H1 (cell line): ENCODE results near the gene CYBA. TPM values are rescaled to one million over a fixed set of nuclear protein-coding genes. Genes with fewer than 3 reads are reported as not detected.
A peak's percentile ranks its signal among the peaks of the same experiment; 100 is the strongest.

ENCODE experiments used
- CTCF ChIA-PET: fragments of 300-600 bp; sonication (Branson Sonifier 250); formaldehyde crosslinking; loops from one replicate; lab custom pipeline; 2021; ENCODE audit not compliant: partially characterized antibody; lab: Charles Lee
- POLR2A ChIA-PET: fragments of 300-600 bp; sonication (Branson Sonifier 250); formaldehyde crosslinking; loops from one replicate; lab custom pipeline; 2021; ENCODE audit warnings: inconsistent platforms; ENCODE audit not compliant: partially characterized antibody; lab: Charles Lee
- DNase-seq, 2 experiments: peaks; one replicate each; pipeline versions ENCODE4 v3.0.0 to v3.0.0-alpha.2; 2010 to 2022; ENCODE audit warnings: low spot score in 2 of 2, low read depth in 1 of 2, mixed read lengths in 1 of 2
- FAIRE-seq: peaks from 2 replicates; lab custom pipeline; 2011; peaks lifted over from hg19 to GRCh38; lab: Jason Lieb, UNC
- H2AFZ ChIP-seq: 2 replicates; pipeline ENCODE4 v1.8.1; 2012; ENCODE audit warnings: low read length, inconsistent platforms
- H2AK5ac ChIP-seq: 2 replicates; pipeline ENCODE4 v1.6.1; 2013; ENCODE audit warnings: low read depth, low read length
- H2BK120ac ChIP-seq: replicated peaks from 2 replicates; pipeline ENCODE3; 2013; ENCODE audit warnings: low read depth, low read length, inconsistent platforms
- H2BK12ac ChIP-seq: 2 replicates; pipeline ENCODE4 v1.6.1; 2013; ENCODE audit warnings: low read depth, low read length
- H2BK15ac ChIP-seq: 2 replicates; pipeline ENCODE4 v1.6.1; 2013; ENCODE audit warnings: low read length
- H2BK20ac ChIP-seq: 2 replicates; pipeline ENCODE4 v1.6.1; 2013; ENCODE audit warnings: low read length
- H2BK5ac ChIP-seq: 2 replicates; pipeline ENCODE4 v1.6.1; 2013; ENCODE audit warnings: low read depth, low read length
- H3K14ac ChIP-seq: 2 replicates; pipeline ENCODE4 v1.6.1; 2013; ENCODE audit warnings: inconsistent platforms; ENCODE audit not compliant: insufficient read length
- H3K18ac ChIP-seq: 2 replicates; pipeline ENCODE4 v1.6.1; 2013; ENCODE audit warnings: low read length; ENCODE audit errors: extremely low read depth
- H3K23ac ChIP-seq: 2 replicates; pipeline ENCODE4 v1.6.1; 2013; ENCODE audit warnings: inconsistent platforms; ENCODE audit not compliant: insufficient read length
- H3K23me2 ChIP-seq: 2 replicates; pipeline ENCODE4 v1.6.1; 2013; ENCODE audit warnings: low read depth, low read length
- H3K27ac ChIP-seq: 2 replicates; pipeline ENCODE4 v1.6.1; 2011; ENCODE audit warnings: low read depth, low read length, inconsistent platforms
- H3K27me3 ChIP-seq, 4 experiments: replicated peaks in 1 of 4; 1 replicate in 1 of 4; 2 replicates in 3 of 4; pipeline versions ENCODE4 v1.6.1 to v1.8.1; 2011 to 2013; ENCODE audit warnings: low read length in 3 of 4, mild to moderate bottlenecking in 3 of 4, inconsistent platforms in 2 of 4, mixed read lengths in 2 of 4, moderate library complexity in 1 of 4; ENCODE audit not compliant: control insufficient read depth in 3 of 4, insufficient read depth in 3 of 4; ENCODE audit errors: extremely low read depth in 1 of 4
- H3K36me3 ChIP-seq, 4 experiments: 2 replicates each; pipeline versions ENCODE4 v1.6.1 to v1.8.1; 2011 to 2013; ENCODE audit warnings: mild to moderate bottlenecking in 4 of 4, low read length in 3 of 4, moderate library complexity in 2 of 4, control low read depth in 1 of 4, inconsistent platforms in 1 of 4; ENCODE audit not compliant: insufficient read depth in 4 of 4, control insufficient read depth in 2 of 4
- H3K4ac ChIP-seq: replicated peaks from 2 replicates; pipeline ENCODE3; 2013; ENCODE audit warnings: low read length, low read depth, mixed read lengths, inconsistent platforms; ENCODE audit not compliant: insufficient read length
- H3K4me1 ChIP-seq, 4 experiments: replicated peaks in 1 of 4; 1 replicate in 1 of 4; 2 replicates in 3 of 4; pipeline versions ENCODE4 v1.6.1 to v1.8.1; 2011 to 2013; ENCODE audit warnings: low read length in 3 of 4, inconsistent platforms in 2 of 4, mixed read lengths in 1 of 4; ENCODE audit not compliant: insufficient read depth in 4 of 4, control insufficient read depth in 3 of 4
- H3K4me2 ChIP-seq, 2 experiments: 2 replicates each; pipeline versions ENCODE4 v1.6.1 to v1.8.1; 2011 to 2013; ENCODE audit warnings: low read depth in 2 of 2, low read length in 2 of 2, control low read depth in 1 of 2, inconsistent platforms in 1 of 2, mild to moderate bottlenecking in 1 of 2; ENCODE audit not compliant: insufficient read depth in 1 of 2
- H3K4me3 ChIP-seq, 4 experiments: fragments of 200-600, 300-600 bp in 1 of 4; sonication (generic), shearing (Covaris generic), sonication (Bioruptor Twin) in 1 of 4; 2 replicates each; pipeline versions ENCODE4 v1.5.1 to v1.8.1; 2011 to 2016; ENCODE audit warnings: low read length in 4 of 4, low read depth in 3 of 4, control low read depth in 2 of 4, inconsistent platforms in 2 of 4, mild to moderate bottlenecking in 2 of 4, mixed read lengths in 1 of 4, moderate library complexity in 1 of 4; ENCODE audit not compliant: insufficient read depth in 2 of 4; ENCODE audit errors: extremely low read depth in 1 of 4
- H3K56ac ChIP-seq: replicated peaks from 2 replicates; pipeline ENCODE3; 2013; ENCODE audit warnings: low read depth, mild to moderate bottlenecking, mixed read lengths, low read length, inconsistent platforms; ENCODE audit not compliant: insufficient read length
- H3K79me1 ChIP-seq: 2 replicates; pipeline ENCODE4 v1.6.1; 2013; ENCODE audit warnings: low read depth, low read length, control low read depth
- H3K79me2 ChIP-seq, 2 experiments: 2 replicates each; pipeline versions ENCODE4 v1.6.1 to v1.8.1; 2012 to 2013; ENCODE audit warnings: low read length in 2 of 2, mild to moderate bottlenecking in 2 of 2, inconsistent platforms in 1 of 2; ENCODE audit not compliant: insufficient read depth in 2 of 2, control insufficient read depth in 1 of 2
- H3K9ac ChIP-seq, 4 experiments: replicated peaks in 1 of 4; 1 replicate in 1 of 4; 2 replicates in 3 of 4; pipeline versions ENCODE4 v1.6.1 to v1.8.1; 2011 to 2013; ENCODE audit warnings: low read depth in 3 of 4, low read length in 3 of 4, control low read depth in 2 of 4, mild to moderate bottlenecking in 2 of 4, moderate library complexity in 2 of 4, inconsistent platforms in 1 of 4; ENCODE audit errors: extremely low read depth in 1 of 4
- H3K9me3 ChIP-seq, 2 experiments: 2 replicates each; pipeline versions ENCODE4 v1.6.1 to v1.8.1; 2012 to 2013; ENCODE audit warnings: mild to moderate bottlenecking in 2 of 2, moderate library complexity in 2 of 2, control low read depth in 1 of 2, inconsistent platforms in 1 of 2, low read depth in 1 of 2, low read length in 1 of 2, mixed read lengths in 1 of 2; ENCODE audit not compliant: insufficient read depth in 2 of 2
- H4K20me1 ChIP-seq, 2 experiments: replicated peaks in 1 of 2; 2 replicates each; pipeline versions ENCODE3 to v1.8.1; 2011 to 2013; ENCODE audit warnings: inconsistent platforms in 2 of 2, low read length in 2 of 2, mild to moderate bottlenecking in 1 of 2; ENCODE audit not compliant: insufficient read depth in 2 of 2, control insufficient read depth in 1 of 2
- H4K5ac ChIP-seq: 2 replicates; pipeline ENCODE4 v1.6.1; 2013; ENCODE audit warnings: low read length, low read depth, mixed read lengths, inconsistent platforms; ENCODE audit not compliant: insufficient read length
- H4K8ac ChIP-seq: 2 replicates; pipeline ENCODE4 v1.8.0; 2013; ENCODE audit warnings: mild to moderate bottlenecking, moderate library complexity, low read length, inconsistent platforms; ENCODE audit not compliant: insufficient read depth; ENCODE audit errors: extremely low read depth
- H4K91ac ChIP-seq: replicated peaks from 2 replicates; pipeline ENCODE3; 2013; ENCODE audit warnings: low read length, mixed read lengths, inconsistent platforms; ENCODE audit not compliant: insufficient read length
- CBX5 ChIP-seq: fragments of 300-800, 300-1000 bp; sonication (generic); IDR thresholded peaks from 2 replicates; pipeline ENCODE4 v1.7.1; 2016; ENCODE audit warnings: antibody characterized with exemption, low read length, low read depth
- CBX8 ChIP-seq: fragments of 300-800, 300-1000 bp; sonication (generic); IDR thresholded peaks from 2 replicates; pipeline ENCODE4 v1.7.1; 2016; ENCODE audit warnings: low read depth, low read length, borderline replicate concordance
- CHD2 ChIP-seq: IDR thresholded peaks from 2 replicates; pipeline ENCODE4 v1.6.1; 2012; ENCODE audit warnings: low read length, improper control_type of control experiment
- CTBP2 ChIP-seq: IDR thresholded peaks from 2 replicates; pipeline ENCODE4 v1.7.0; 2011; ENCODE audit warnings: borderline replicate concordance, mild to moderate bottlenecking, moderate library complexity, mixed read lengths, low read length; ENCODE audit not compliant: insufficient read depth, insufficient read length
- GTF2F1 ChIP-seq: IDR thresholded peaks from 2 replicates; pipeline ENCODE4 v1.6.1; 2012; ENCODE audit warnings: low read depth, low read length, improper control_type of control experiment, borderline replicate concordance
- JUND ChIP-seq: IDR thresholded peaks from 2 replicates; pipeline ENCODE4 v1.6.1; 2011; ENCODE audit warnings: mild to moderate bottlenecking, improper control_type of control experiment, low read length
- RBBP5 ChIP-seq: IDR thresholded peaks from 2 replicates; pipeline ENCODE4 v1.7.1; 2012; ENCODE audit warnings: low read depth, mild to moderate bottlenecking, inconsistent platforms, low read length, moderate library complexity, borderline replicate concordance
- RNF2 ChIP-seq: fragments of 200-900, 300-1000 bp; sonication (generic); IDR thresholded peaks from 2 replicates; pipeline ENCODE4 v1.7.1; 2016; ENCODE audit warnings: borderline replicate concordance, low read depth, mild to moderate bottlenecking, antibody characterized with exemption, low read length; ENCODE audit not compliant: poor library complexity, severe bottlenecking; ENCODE audit errors: missing control alignments
- SIN3A ChIP-seq, 2 experiments: IDR thresholded peaks in 1 of 2; conservative IDR thresholded peaks in 1 of 2; 2 replicates each; pipeline ENCODE4 v1.6.1; 2011 to 2012; ENCODE audit warnings: low read length in 2 of 2, improper control_type of control experiment in 1 of 2, low read depth in 1 of 2, mild to moderate bottlenecking in 1 of 2
- SP4 ChIP-seq: IDR thresholded peaks from 2 replicates; pipeline ENCODE4 v1.6.1; 2012; ENCODE audit warnings: low read length, inconsistent platforms
- TEAD4 ChIP-seq: IDR thresholded peaks from 2 replicates; pipeline ENCODE4 v1.6.1; 2012; ENCODE audit warnings: low read depth, low read length, inconsistent platforms, mixed read lengths
- YY1 ChIP-seq: IDR thresholded peaks from 2 replicates; pipeline ENCODE4 v1.6.1; 2011; ENCODE audit warnings: low read depth, mild to moderate bottlenecking, low read length
- WGBS, 2 experiments: shearing (Covaris generic) in 1 of 2; methylation state at CpG; one replicate each; pipeline versions ENCODE4 v1.1.6 to v1.1.7; 2013 to 2015; ENCODE audit warnings: low lambda C conversion rate in 2 of 2, mixed read lengths in 2 of 2, inconsistent platforms in 1 of 2, low coverage in 1 of 2, missing lambda C conversion rate in 1 of 2; ENCODE audit not compliant: insufficient replicate concordance in 2 of 2, insufficient coverage in 1 of 2, insufficient read length in 1 of 2; ENCODE audit errors: extremely low coverage in 1 of 2, missing lambda C conversion rate in 1 of 2; 5-methylcytosine and 5-hydroxymethylcytosine counted together
- polyA plus RNA-seq, 7 experiments: library from polyadenylated mRNA; depleted of rRNA in 3 of 7; stranded (reverse) in 5 of 7; unstranded in 2 of 7; fragments of >200 nt in 5 of 7; fragments of 200-250 nt in 2 of 7; gene quantifications; 1 replicate in 5 of 7; 2 replicates in 1 of 7; 4 replicates in 1 of 7; pipeline versions ENCODE4 v1.2.1 to v1.2.3, GENCODE V29; 2011 to 2013; ENCODE audit warnings: missing spikeins in 2 of 7, mixed read lengths in 2 of 7
- total RNA-seq: library from RNA; stranded (reverse); fragmentation: NEBNext Ultra II Directional; extraction: Animal tissue kit (Norgen Biotek cat#: 25700); gene quantifications from 2 replicates; pipeline ENCODE4 v1.2.1, GENCODE V29; 2021

CYBA gene
- total and polyA plus RNA-seq, 2 of the 8 experiments (the other 6 are each of a cell fraction or from before 2014, with no cell fraction given): 136 to 254 TPM

DNA sequence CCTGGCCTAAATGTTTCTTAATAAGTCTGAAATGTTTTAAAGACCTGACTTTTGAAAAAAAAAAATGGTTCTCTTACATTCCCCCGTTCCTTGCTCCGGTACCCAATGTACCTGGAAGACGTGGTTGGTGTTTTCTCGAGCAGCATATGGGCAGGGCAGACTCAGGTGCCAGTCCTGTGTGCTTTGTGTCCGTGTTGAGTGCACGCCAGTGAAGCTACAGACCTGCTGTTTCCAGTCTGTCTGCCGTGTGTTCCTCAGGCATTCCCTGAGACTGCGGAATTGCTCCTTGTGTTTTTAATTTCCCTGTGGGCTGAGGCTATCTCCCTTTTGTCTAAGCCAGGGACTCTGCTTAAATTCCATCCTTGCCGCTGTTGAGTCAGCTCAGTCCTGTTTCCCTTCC lies 24.2 kb downstream of the CYBA start:
- no peak overlapping the region for H4K8ac ChIP-seq
- H4K91ac ChIP-seq: no peak overlapping the region
- H3K79me1 ChIP-seq: no peaks in the 10 kb centered on the region; the same call in 1 of the 2 replicates
- H2BK15ac ChIP-seq: no peak overlapping the region
- no peak overlapping the region for H4K5ac ChIP-seq
- DNase-seq (no peak), FAIRE-seq (no peak)
- H2AK5ac ChIP-seq: no peak overlapping the region
- H3K23me2 ChIP-seq: no peaks in the 10 kb centered on the region
- no peak overlapping the region for H2BK20ac ChIP-seq
- H2BK120ac ChIP-seq: no peak overlapping the region
- H3K79me2 ChIP-seq: no peaks in the 10 kb centered on the region
- no peak overlapping the region for H3K56ac ChIP-seq
- no peak overlapping the region for H3K4me2 ChIP-seq
- H3K4ac ChIP-seq: no peak overlapping the region
- H3K23ac ChIP-seq: no peak overlapping the region
- H3K9me3 ChIP-seq: no peaks in the 10 kb centered on the region
- no peak overlapping the region for H3K18ac ChIP-seq
- H3K36me3 ChIP-seq: peaks cover 20 to 50% (median 31%) of the 10 kb centered on the region in 4 experiments
- H3K27me3 ChIP-seq: no peaks in the 10 kb centered on the region
- peaks cover 0 to 7% (median 3%) of the 10 kb centered on the region in 4 experiments; a peak in 5 of 7 replicates for H3K4me1 ChIP-seq
- H3K27ac ChIP-seq: no peak overlapping the region
- ChIA-PET CTCF (interaction anchor here (0.6 to 11.2 kb wide), 7 partner anchors 10 to 90 kb away, joined by 3 to 89 read pairs (median 4); no protein-coding TSS in a partner anchor), POLR2A (no interaction called here)
- WGBS, 2 experiments: 94% methylated on average over 9 of the region's 9 CpGs; no CpG with 5 or more reads in 1 of the 2 experiments
- H2AFZ ChIP-seq: no peak overlapping the region
- H3K14ac ChIP-seq: no peak overlapping the region
- TF ChIP-seq CBX5 (no peak), JUND (no peak), GTF2F1 (no peak), CTBP2 (no peak), YY1 (no peak), CHD2 (no peak), CBX8 (no peak), RBBP5 (no peak), SIN3A (conservative IDR thresholded peaks at IDR 0.05 in 1 of 2, IDR thresholded peaks at IDR 0.05 in 1 of 2; ENCODE audit: low read depth in 1 of 2, low read length in 2 of 2) (no peak), RNF2 (no peak), SP4 (no peak), TEAD4 (no peak)
- H2BK12ac ChIP-seq: no peak overlapping the region
- no peak overlapping the region for H3K4me3 ChIP-seq
- peaks cover 2 to 14% of the 10 kb centered on the region in 2 experiments for H4K20me1 ChIP-seq
- H2BK5ac ChIP-seq: peak overlapping the region; percentile 47; the same call in 1 of the 2 replicates
- H3K9ac ChIP-seq: no peak overlapping the region
